Measurements from ENCODE around the gene SYT9. TPM values are rescaled to one million over a fixed set of nuclear protein-coding genes. Genes with fewer than 3 reads are reported as not detected.

SYT9 gene
- total RNA-seq = under 1 TPM; 0.08 to 0.24 TPM
- long read RNA-seq = 0 reads

- ATAC-seq (peak; percentile 84 to 97), DNase-seq (peak; percentile 50)
- intact Hi-C loops (cut with DNase I) = no loop called here
Measured at GRCh38 chr11:7251836-7252682, at the start of gene SYT9. TSS of gene SYT9 (plus strand) at chr11:7251904. CDS start at chr11:7252187, 283 bp downstream.

- DNase-seq = no peak
- intact Hi-C loops (cut with DNase I) = no loop called here
- no peak for ATAC-seq
Measured at GRCh38 chr11:7202412-7202811, 49.3 kb upstream of the SYT9 start.

- intact Hi-C loops (cut with DNase I) = no loop called here
- no peak for DNase-seq
- ATAC-seq = no peak
Measured at GRCh38 chr11:7204778-7205177, 46.9 kb upstream of the SYT9 start.

- intact Hi-C loops (cut with DNase I) = no loop called here
- no peak for DNase-seq
- ATAC-seq = no peak
Measured at GRCh38 chr11:7208391-7208790, 43.3 kb upstream of the SYT9 start.

GRCh38 chr11:7219491-7219890 lies 32.2 kb upstream of the SYT9 start:
- intact Hi-C loops (cut with DNase I) = no loop called here
- ATAC-seq (no peak), DNase-seq (no peak)

GRCh38 chr11:7220636-7221035 lies 31.1 kb upstream of the SYT9 start:
- intact Hi-C loops (cut with DNase I) = no loop called here
- no peak for ATAC-seq
- DNase-seq = no peak

- ATAC-seq = no peak
- intact Hi-C loops (cut with DNase I) = no loop called here
- no peak for DNase-seq
Measured at GRCh38 chr11:7222619-7223018, 29.1 kb upstream of the SYT9 start.

- DNase-seq (no peak), ATAC-seq (no peak)
- intact Hi-C loops (cut with DNase I) = no loop called here
Measured at GRCh38 chr11:7239877-7240276, 11.8 kb upstream of the SYT9 start.

GRCh38 chr11:7245341-7245740 lies 6.4 kb upstream of the SYT9 start:
- intact Hi-C loops (cut with DNase I) = no loop called here
- ATAC-seq = no peak
- DNase-seq = no peak

- intact Hi-C loops (cut with DNase I) = no loop called here
- DNase-seq = no peak
Measured at GRCh38 chr11:7246179-7246578, 5.5 kb upstream of the SYT9 start.

GRCh38 chr11:7250166-7250565 lies 1.5 kb upstream of the SYT9 start:
- DNase-seq = no peak
- intact Hi-C loops (cut with DNase I) = no loop called here
- ATAC-seq = no peak

More at GRCh38 chr11:7246179-7246578, 5.5 kb upstream of the SYT9 start:
- no peak for ATAC-seq

GRCh38 chr11:7251487-7251835 lies 243 bp upstream of the SYT9 start:
- no peak for DNase-seq
- intact Hi-C loops (cut with DNase I) = no loop called here
- no peak for ATAC-seq

- DNase-seq = peak; percentile 17
- no peak for ATAC-seq
- intact Hi-C loops (cut with DNase I) = no loop called here
Measured at GRCh38 chr11:7252683-7253213, 1.0 kb downstream of the SYT9 start.

- no peak for ATAC-seq
- intact Hi-C loops (cut with DNase I) = no loop called here
- DNase-seq = no peak
Measured at GRCh38 chr11:7253800-7254199, 2.1 kb downstream of the SYT9 start.

GRCh38 chr11:7254731-7255291 lies 3.1 kb downstream of the SYT9 start:
- ATAC-seq (no peak), DNase-seq (no peak)
- intact Hi-C loops (cut with DNase I) = no loop called here

GRCh38 chr11:7256943-7257342 lies 5.2 kb downstream of the SYT9 start:
- no peak for DNase-seq
- no peak for ATAC-seq
- intact Hi-C loops (cut with DNase I) = no loop called here

- DNase-seq (no peak), ATAC-seq (no peak)
- intact Hi-C loops (cut with DNase I) = no loop called here
Measured at GRCh38 chr11:7257724-7258123, 6.0 kb downstream of the SYT9 start.

GRCh38 chr11:7261578-7261977 lies 9.9 kb downstream of the SYT9 start:
- no peak for DNase-seq
- no peak for ATAC-seq
- intact Hi-C loops (cut with DNase I) = no loop called here

- DNase-seq = no peak
- no peak for ATAC-seq
- intact Hi-C loops (cut with DNase I) = no loop called here
Measured at GRCh38 chr11:7262672-7263071, 11.0 kb downstream of the SYT9 start.

GRCh38 chr11:7263842-7264241 lies 12.1 kb downstream of the SYT9 start:
- ATAC-seq = no peak
- intact Hi-C loops (cut with DNase I) = no loop called here
- DNase-seq = no peak

- DNase-seq = no peak
- ATAC-seq = no peak
- intact Hi-C loops (cut with DNase I) = no loop called here
Measured at GRCh38 chr11:7268758-7269157, 17.1 kb downstream of the SYT9 start.
